Kidney epithelial cell (primary cell): Measurements from ENCODE around the gene ZC3H12D. TPM values are rescaled to one million over a fixed set of nuclear protein-coding genes. Genes with fewer than 3 reads are reported as not detected.

ENCODE experiments used
- DNase-seq: peaks from one replicate; pipeline ENCODE4 v3.0.0-alpha.2; 2010; ENCODE audit warnings: low read depth
- H3K27me3 ChIP-seq: 2 replicates; pipeline ENCODE4 v1.6.0; 2011; ENCODE audit warnings: low read length; ENCODE audit not compliant: control insufficient read depth, insufficient read depth
- H3K36me3 ChIP-seq: 2 replicates; pipeline ENCODE4 v1.5.1; 2011; ENCODE audit warnings: low read length; ENCODE audit not compliant: control insufficient read depth, insufficient read depth
- H3K4me3 ChIP-seq: 2 replicates; pipeline ENCODE4 v1.5.1; 2011; ENCODE audit warnings: low read depth, mild to moderate bottlenecking, control low read depth, low read length
- total RNA-seq: library from RNA; depleted of rRNA; stranded (reverse); fragments of >200 nt; gene quantifications from 2 replicates; pipeline ENCODE4 v1.2.3, GENCODE V29; 2015
- TF ChIP-seq, protein P1 (sequence below): IDR thresholded peaks from 2 replicates; pipeline ENCODE4 v1.5.1; 2011; ENCODE audit warnings: mild to moderate bottlenecking, moderate library complexity, low read length, control low read depth, inconsistent platforms; ENCODE audit not compliant: insufficient read depth, poor library complexity, severe bottlenecking

Gene ZC3H12D
- total RNA-seq, 1 donor from 2014 or later: not detected

DNA sequence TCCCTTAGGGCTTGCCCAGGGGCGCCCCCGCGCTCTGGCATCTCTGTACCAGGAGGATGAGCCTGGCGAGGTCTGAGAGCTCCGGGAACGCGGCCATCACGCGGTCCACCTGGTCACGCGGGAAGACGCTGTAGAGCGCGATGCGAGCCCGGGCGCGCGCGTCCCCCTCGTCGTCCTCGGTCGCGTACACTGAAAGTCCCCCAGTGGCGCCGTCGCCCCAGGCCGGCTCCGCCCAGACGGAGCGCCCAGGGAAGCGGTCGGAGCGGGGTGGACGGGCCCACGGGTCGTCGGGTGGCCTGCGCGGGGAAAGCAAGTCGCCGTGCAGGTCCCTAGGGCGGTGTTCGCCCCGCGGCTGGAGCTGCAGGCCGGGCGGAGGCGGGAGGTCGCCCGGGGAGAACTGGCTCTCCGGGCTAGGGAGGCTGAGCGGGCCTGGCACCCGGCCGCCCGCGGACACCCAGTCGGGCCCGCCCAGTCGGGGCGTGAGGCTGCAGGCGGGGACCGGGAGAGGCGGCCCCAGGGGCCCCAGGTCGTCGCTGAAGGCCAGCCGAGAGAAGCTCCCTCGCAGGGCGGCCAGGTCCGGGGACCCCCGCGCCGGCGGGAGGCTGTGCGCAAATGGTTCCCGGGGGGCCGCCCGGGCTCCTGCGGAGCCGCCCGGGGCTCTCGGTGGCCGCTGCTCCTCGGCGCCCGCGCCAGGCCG is 34.0 kb downstream of the ZC3H12D start:
- TF ChIP-seq, protein P1, sequence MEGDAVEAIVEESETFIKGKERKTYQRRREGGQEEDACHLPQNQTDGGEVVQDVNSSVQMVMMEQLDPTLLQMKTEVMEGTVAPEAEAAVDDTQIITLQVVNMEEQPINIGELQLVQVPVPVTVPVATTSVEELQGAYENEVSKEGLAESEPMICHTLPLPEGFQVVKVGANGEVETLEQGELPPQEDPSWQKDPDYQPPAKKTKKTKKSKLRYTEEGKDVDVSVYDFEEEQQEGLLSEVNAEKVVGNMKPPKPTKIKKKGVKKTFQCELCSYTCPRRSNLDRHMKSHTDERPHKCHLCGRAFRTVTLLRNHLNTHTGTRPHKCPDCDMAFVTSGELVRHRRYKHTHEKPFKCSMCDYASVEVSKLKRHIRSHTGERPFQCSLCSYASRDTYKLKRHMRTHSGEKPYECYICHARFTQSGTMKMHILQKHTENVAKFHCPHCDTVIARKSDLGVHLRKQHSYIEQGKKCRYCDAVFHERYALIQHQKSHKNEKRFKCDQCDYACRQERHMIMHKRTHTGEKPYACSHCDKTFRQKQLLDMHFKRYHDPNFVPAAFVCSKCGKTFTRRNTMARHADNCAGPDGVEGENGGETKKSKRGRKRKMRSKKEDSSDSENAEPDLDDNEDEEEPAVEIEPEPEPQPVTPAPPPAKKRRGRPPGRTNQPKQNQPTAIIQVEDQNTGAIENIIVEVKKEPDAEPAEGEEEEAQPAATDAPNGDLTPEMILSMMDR: no peak
- peak overlapping the region; percentile 36 for H3K4me3 ChIP-seq
- DNase-seq: no peak
- peaks cover 13% of the 10 kb centered on the region for H3K27me3 ChIP-seq
- no peaks in the 10 kb centered on the region for H3K36me3 ChIP-seq

GRCh38 chr6:149449831-149450678 is 34.8 kb downstream of the ZC3H12D start:
- H3K36me3 ChIP-seq: no peaks in the 10 kb centered on the region
- no peak for DNase-seq
- peak overlapping the region; percentile 36 for H3K4me3 ChIP-seq
- TF ChIP-seq, protein P1: no peak
- H3K27me3 ChIP-seq: peaks cover 13% of the 10 kb centered on the region

DNA sequence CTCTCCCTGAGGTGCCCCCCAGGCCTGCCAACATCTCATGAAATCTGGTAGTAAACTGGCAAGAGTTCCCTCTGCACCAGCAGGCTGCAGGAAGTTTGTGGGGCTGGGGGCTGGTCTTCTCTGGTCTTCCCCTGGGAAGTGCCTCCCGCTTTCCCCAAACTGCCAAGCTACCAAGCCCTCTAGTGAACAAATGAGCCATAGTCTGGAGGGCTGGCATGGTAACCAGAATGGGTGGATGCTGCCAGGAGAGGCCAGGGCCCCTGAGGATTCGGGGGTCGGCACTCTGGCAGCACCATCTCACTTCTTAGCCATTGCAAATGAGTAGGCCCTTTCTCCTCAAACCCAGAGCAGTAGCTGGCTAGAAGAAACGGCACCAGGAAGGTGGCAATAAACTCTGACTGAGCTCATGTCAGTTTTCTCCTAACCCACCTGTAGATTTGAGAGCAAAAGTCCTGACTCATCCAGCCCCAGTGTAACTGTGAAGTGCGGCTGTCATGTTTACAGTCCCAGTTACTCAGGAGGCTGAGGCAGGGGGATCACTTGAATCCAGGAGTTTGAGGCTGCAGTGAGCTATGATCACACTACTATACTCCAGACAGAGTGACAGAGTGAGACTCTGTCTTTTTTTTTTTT is 35.9 kb downstream of the ZC3H12D start:
- TF ChIP-seq, protein P1: no peak
- H3K4me3 ChIP-seq: no peak overlapping the region
- H3K27me3 ChIP-seq: peaks cover 13% of the 10 kb centered on the region
- no peak for DNase-seq
- no peaks in the 10 kb centered on the region for H3K36me3 ChIP-seq

- H3K27me3 ChIP-seq: peaks cover 13% of the 10 kb centered on the region
- H3K4me3 ChIP-seq: no peak overlapping the region
- TF ChIP-seq, protein P1: no peak
- no peaks in the 10 kb centered on the region for H3K36me3 ChIP-seq
- DNase-seq: no peak
Measured at GRCh38 chr6:149446791-149447376, 37.9 kb downstream of the ZC3H12D start.

- Histone ChIP-seq H3K27me3 (peaks cover 5% of the 10 kb centered on the region), H3K4me3 (no peak overlapping the region), H3K36me3 (no peaks in the 10 kb centered on the region)
- DNase-seq: no peak
- TF ChIP-seq, protein P1: no peak
Measured at GRCh38 chr6:149445573-149445972, 39.2 kb downstream of the ZC3H12D start.
